ENCODE measurements around the gene MGAT5.

GRCh38 chr2:134398300-134398699 is 144.4 kb downstream of the MGAT5 start:
- TF ChIP-seq CTCF (IDR thresholded peaks at IDR 0.05; ENCODE audit: low read length) (no peak), EZH2 (IDR thresholded peaks at IDR 0.05; ENCODE audit: borderline replicate concordance, low read length) (no peak)
